Psoas muscle (tissue), 8 donors: Measurements from ENCODE around the gene BUB1B. TPM values are rescaled to one million over a fixed set of nuclear protein-coding genes. Genes with fewer than 3 reads are reported as not detected.

Experiments
- ATAC-seq, 4 donors: fragments of 200-7000 bp; cut with Tn5 transposase; one replicate each; pipeline ENCODE4 v1.9.1; 2020; ENCODE audit warnings: moderate library complexity in 3 of 4, mild to moderate bottlenecking in 2 of 4
- DNase-seq, 2 donors: peaks; one replicate each; pipeline ENCODE4 v3.0.0-alpha.2; 2020
- H3K27ac ChIP-seq: fragments of 200-600 bp; one replicate; pipeline ENCODE4 v1.8.0; 2022
- H3K27me3 ChIP-seq, 3 donors: fragments of 200-600 bp in 1 of 3; one replicate each; pipeline versions ENCODE4 v1.6.1 to v1.8.0; 2013 to 2022; ENCODE audit warnings: low read length in 2 of 3, mild to moderate bottlenecking in 2 of 3, moderate library complexity in 1 of 3; ENCODE audit not compliant: insufficient read depth in 3 of 3
- H3K36me3 ChIP-seq, 2 donors: fragments of 200-600 bp in 1 of 2; one replicate each; pipeline versions ENCODE4 v1.6.1 to v1.8.0; 2013 to 2022; ENCODE audit warnings: low read depth in 1 of 2, mild to moderate bottlenecking in 1 of 2, moderate library complexity in 1 of 2; ENCODE audit not compliant: insufficient read depth in 1 of 2
- H3K4me1 ChIP-seq: fragments of 200-600 bp; one replicate; pipeline ENCODE4 v1.8.0; 2022
- H3K4me3 ChIP-seq: fragments of 200-600 bp; one replicate; pipeline ENCODE4 v1.8.0; 2022; ENCODE audit warnings: mild to moderate bottlenecking
- H3K9me3 ChIP-seq: fragments of 200-600 bp; one replicate; pipeline ENCODE4 v1.8.0; 2022
- CTCF ChIP-seq: fragments of 200-600 bp; IDR thresholded peaks from one replicate; pipeline ENCODE4 v1.8.0; 2022; ENCODE audit warnings: antibody characterized with exemption
- WGBS, 3 donors: extraction: QIAGEN DNeasy Blood & Tissue Kit; methylation state at CpG; one replicate each; pipeline versions ENCODE4 v1.1.6 to v1.1.7; 2013; 5-methylcytosine and 5-hydroxymethylcytosine counted together
- intact Hi-C, 2 donors: fragments of 100-400 bp; cut with DNase I; formaldehyde crosslinking; loops; one replicate each; pipeline versions ENCODE4 v1.11.0 to v1.14.2; 2022
- polyA plus RNA-seq, 3 donors: library from polyadenylated mRNA; stranded (reverse); fragments of 200-250 nt; gene quantifications; one replicate each; pipeline ENCODE4 v1.2.3, GENCODE V29; 2013
- total RNA-seq, 4 donors: library from RNA; stranded (reverse); fragmentation: NEBNext Ultra II Directional in 2 of 4; extraction: Animal tissue kit (Norgen Biotek cat#: 25700) in 2 of 4; gene quantifications; one replicate each; pipeline versions ENCODE4 v1.2.1 to v1.2.4, GENCODE V29; 2021 to 2023
- donor health status: healthy with polysubstance abuse.
- donor health status: DM: no; HTN: no; CAD: no; lungs with moderate emphysema.
- donor health status: Bipolar disorder and iron deficiency.
- donor health status: healthy.
- donor health status: DM: yes; HTN: yes; CAD: no.
- donor health status: DM: no; HTN: no; CAD: no.
- donor health status: DM: no; HTN: no; CAD: no.
- donor health status: DM: yes; HTN: yes; CAD: no.

The BUB1B gene
- total and polyA plus RNA-seq, 7 donors = 0.10 to 1.0 (median 0.56) TPM; not detected in 3

GRCh38 chr15:40175160-40175559 lies 14.3 kb downstream of the BUB1B start:
- 89 to 92% (median 92%) methylated on average over 3 of the region's 3 CpGs for WGBS, 3 donors
- no peak for TF ChIP-seq CTCF
- no peak for ATAC-seq

GRCh38 chr15:40182358-40183029 lies 21.6 kb downstream of the BUB1B start:
- H3K36me3 ChIP-seq = no peaks in the 10 kb centered on the region
- no peak for ATAC-seq
- no peaks in the 10 kb centered on the region for H3K9me3 ChIP-seq
- H3K4me3 ChIP-seq = no peak overlapping the region
- no peak overlapping the region for H3K27ac ChIP-seq
- no peaks in the 10 kb centered on the region for H3K27me3 ChIP-seq
- intact Hi-C loops = no loop called here
- DNase-seq = no peak
- H3K4me1 ChIP-seq = no peaks in the 10 kb centered on the region
- 84 to 89% (median 86%) methylated on average over 1 of the region's 1 CpG for WGBS, 3 donors
- no peak for TF ChIP-seq CTCF

More at GRCh38 chr15:40175160-40175559, 14.3 kb downstream of the BUB1B start:
- no peaks in the 10 kb centered on the region for H3K9me3 ChIP-seq
- H3K27ac ChIP-seq = no peak overlapping the region
- H3K4me1 ChIP-seq = no peaks in the 10 kb centered on the region
- no peak for DNase-seq
- H3K4me3 ChIP-seq = no peak overlapping the region
- no peaks in the 10 kb centered on the region for H3K36me3 ChIP-seq
- intact Hi-C loops = no loop called here
- H3K27me3 ChIP-seq = no peaks in the 10 kb centered on the region

- 82 to 89% (median 82%) methylated on average over 9 of the region's 9 CpGs for WGBS, 3 donors
- H3K9me3 ChIP-seq = no peaks in the 10 kb centered on the region
- intact Hi-C loops = no loop called here
- H3K36me3 ChIP-seq = no peaks in the 10 kb centered on the region
- no peak overlapping the region for H3K4me3 ChIP-seq
- H3K4me1 ChIP-seq = no peaks in the 10 kb centered on the region
- no peaks in the 10 kb centered on the region for H3K27me3 ChIP-seq
- H3K27ac ChIP-seq = no peak overlapping the region
- TF ChIP-seq CTCF = no peak
- DNase-seq = no peak
- ATAC-seq = no peak
These were observed 23.0 kb downstream of the BUB1B start for GRCh38 chr15:40183636-40184463.

DNA sequence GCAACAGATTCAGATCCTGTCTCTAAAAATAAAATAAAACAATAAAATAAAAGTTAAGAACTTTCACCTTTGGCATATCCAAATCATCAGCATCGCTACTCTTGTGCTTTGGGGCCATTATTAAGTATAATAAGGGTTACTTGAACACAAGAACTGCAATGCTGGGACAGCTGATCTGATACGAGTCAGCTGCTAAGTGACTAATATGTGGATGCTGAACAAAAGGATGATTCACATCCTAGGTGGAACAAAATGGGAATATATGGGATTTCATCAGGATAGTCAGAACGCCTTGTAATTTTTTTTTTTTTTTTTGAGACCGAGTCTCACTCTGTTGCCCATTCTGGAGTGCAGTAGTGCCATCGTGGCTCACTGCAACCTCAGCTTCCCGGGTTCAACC lies 29.7 kb downstream of the BUB1B start:
- Histone ChIP-seq H3K4me1 (no peaks in the 10 kb centered on the region), H3K9me3 (no peaks in the 10 kb centered on the region), H3K4me3 (no peak overlapping the region), H3K27me3 (no peaks in the 10 kb centered on the region), H3K36me3 (no peaks in the 10 kb centered on the region), H3K27ac (no peak overlapping the region)
- TF ChIP-seq CTCF = no peak
- DNase-seq (no peak), ATAC-seq (no peak)
- intact Hi-C loops = no loop called here
- WGBS, 3 donors = 82 to 88% (median 83%) methylated on average over 6 of the region's 6 CpGs
